Measurements from ENCODE around the gene LRSAM1.

LRSAM1 gene

GRCh38 chr9:127426756-127427155 is 24.6 kb upstream of the LRSAM1 start:
- peak; percentile 63 for DNase-seq (ENCODE audit: low spot score)

- no peak for DNase-seq (ENCODE audit: low spot score)
These were observed 23.0 kb upstream of the LRSAM1 start for GRCh38 chr9:127428348-127428747.

GRCh38 chr9:127430415-127430814 is 20.9 kb upstream of the LRSAM1 start:
- DNase-seq (ENCODE audit: low spot score), result no peak

GRCh38 chr9:127437497-127438264 is 13.6 kb upstream of the LRSAM1 start:
- DNase-seq (ENCODE audit: low spot score), result no peak

GRCh38 chr9:127438394-127438793 is 12.9 kb upstream of the LRSAM1 start:
- DNase-seq (ENCODE audit: low spot score), result no peak

GRCh38 chr9:127444283-127444920 is 6.9 kb upstream of the LRSAM1 start:
- DNase-seq (ENCODE audit: low spot score), result no peak

GRCh38 chr9:127444921-127445850 is 6.1 kb upstream of the LRSAM1 start:
- peak; percentile 63 for DNase-seq (ENCODE audit: low spot score)

- peak; percentile 49 for DNase-seq (ENCODE audit: low spot score)
These were observed 5.2 kb upstream of the LRSAM1 start for GRCh38 chr9:127445851-127446712.

GRCh38 chr9:127446713-127447415 is 4.4 kb upstream of the LRSAM1 start:
- peak; percentile 61 for DNase-seq (ENCODE audit: low spot score)

- DNase-seq (ENCODE audit: low spot score), result peak; percentile 72
These were observed 3.7 kb upstream of the LRSAM1 start for GRCh38 chr9:127447416-127448111.

- peak; percentile 66 for DNase-seq (ENCODE audit: low spot score)
These were observed 3.1 kb upstream of the LRSAM1 start for GRCh38 chr9:127448112-127448805.

GRCh38 chr9:127449332-127449966 is 1.9 kb upstream of the LRSAM1 start:
- DNase-seq (ENCODE audit: low spot score), result peak; percentile 55

- DNase-seq (ENCODE audit: low spot score), result peak; percentile 74
These were observed 1.0 kb upstream of the LRSAM1 start for GRCh38 chr9:127450243-127450760.

GRCh38 chr9:127451608-127451857 is 223 bp downstream of the LRSAM1 start:
- DNase-seq (ENCODE audit: low spot score), result no peak

- peak; percentile 84 for DNase-seq (ENCODE audit: low spot score)
These were observed 747 bp downstream of the LRSAM1 start for GRCh38 chr9:127451858-127452656.

GRCh38 chr9:127452691-127453090 is 1.4 kb downstream of the LRSAM1 start:
- DNase-seq (ENCODE audit: low spot score), result peak; percentile 35

- DNase-seq (ENCODE audit: low spot score), result peak; percentile 43
These were observed 4.1 kb downstream of the LRSAM1 start for GRCh38 chr9:127455324-127455992.

Data from RKO (cell line).